HUES64 (cell line): ENCODE data around the gene SYCP1. TPM values are rescaled to one million over a fixed set of nuclear protein-coding genes. Genes with fewer than 3 reads are reported as not detected.
"Not testable (repeated sequence)": the region's sequence is repeated elsewhere in the genome, so short reads cannot be mapped to it uniquely, and the experiment has no call there.

ENCODE experiments used
- H3K27ac ChIP-seq: 2 replicates; pipeline ENCODE4 v1.7.0; 2013; ENCODE audit warnings: low read depth, low read length, inconsistent platforms
- H3K27me3 ChIP-seq: 2 replicates; pipeline ENCODE4 v1.6.1; 2013; ENCODE audit warnings: mild to moderate bottlenecking, low read length; ENCODE audit not compliant: insufficient read depth
- H3K36me3 ChIP-seq: 2 replicates; pipeline ENCODE4 v1.6.1; 2013; ENCODE audit warnings: mild to moderate bottlenecking, low read length; ENCODE audit not compliant: insufficient read depth
- H3K4me1 ChIP-seq: 2 replicates; pipeline ENCODE4 v1.6.1; 2013; ENCODE audit warnings: mild to moderate bottlenecking, low read length, moderate library complexity; ENCODE audit not compliant: insufficient read depth
- H3K4me3 ChIP-seq: 2 replicates; pipeline ENCODE4 v1.5.1; 2013; ENCODE audit warnings: mild to moderate bottlenecking, low read length, moderate library complexity
- H3K9ac ChIP-seq: 2 replicates; pipeline ENCODE4 v1.6.1; 2013; ENCODE audit warnings: mild to moderate bottlenecking, low read depth, low read length
- H3K9me3 ChIP-seq: 2 replicates; pipeline ENCODE4 v1.6.1; 2013; ENCODE audit warnings: low read depth, low read length; ENCODE audit not compliant: insufficient read depth
- WGBS: fragments of 150-250, 120-280 bp; methylation state at CpG from one replicate; pipeline ENCODE4 v1.1.7; 2013; ENCODE audit warnings: missing lambda C conversion rate; 5-methylcytosine and 5-hydroxymethylcytosine counted together
- polyA plus RNA-seq, 2 experiments: library from polyadenylated mRNA; stranded (reverse); fragments of 50-300 nt; gene quantifications; one replicate each; pipeline ENCODE4 v1.2.3, GENCODE V29; 2013

SYCP1 gene
- 0.50 TPM for polyA plus RNA-seq (2013, experiment 1 of 2)
- polyA plus RNA-seq (2013, experiment 2 of 2) = 0.82 TPM

- no peaks in the 10 kb centered on the region for H3K9me3 ChIP-seq
- H3K36me3 ChIP-seq = no peaks in the 10 kb centered on the region
- H3K4me3 ChIP-seq = no peak within 1 kb of the TSS
- no peak within 1 kb of the TSS for H3K27ac ChIP-seq
- 95% methylated on average over 40 of the region's 40 CpGs for WGBS
- peaks cover 13% of the 10 kb centered on the region for H3K27me3 ChIP-seq
- H3K4me1 ChIP-seq = no peaks in the 10 kb centered on the region
- H3K9ac ChIP-seq = no peak within 1 kb of the TSS; the same call in 1 of the 2 replicates
These were observed at the start of gene SYCP1 for GRCh38 chr1:114854693-114855320. TSS of gene SYCP1 (plus strand) at chr1:114854863. CDS start at chr1:114855465, 602 bp downstream.

GRCh38 chr1:114819869-114820268, 34.8 kb upstream of the SYCP1 start:
- 89% methylated on average over 2 of the region's 3 CpGs for whole genome bisulfite sequencing
- Histone ChIP-seq H3K27ac (no peak overlapping the region), H3K27me3 (no peaks in the 10 kb centered on the region), H3K9me3 (peaks cover 34% of the 10 kb centered on the region), H3K4me3 (no peak overlapping the region), H3K36me3 (no peaks in the 10 kb centered on the region), H3K4me1 (no peaks in the 10 kb centered on the region), H3K9ac (no peak overlapping the region)

- no peaks in the 10 kb centered on the region for H3K27me3 ChIP-seq
- no peak overlapping the region for H3K27ac ChIP-seq
- H3K4me1 ChIP-seq = no peaks in the 10 kb centered on the region
- WGBS = 100% methylated on average over 2 of the region's 2 CpGs
- no peaks in the 10 kb centered on the region for H3K36me3 ChIP-seq
- H3K9me3 ChIP-seq = peaks cover 39% of the 10 kb centered on the region
- H3K9ac ChIP-seq = no peak overlapping the region
- H3K4me3 ChIP-seq = no peak overlapping the region
These were observed 34.3 kb upstream of the SYCP1 start for GRCh38 chr1:114820392-114820791.

- peaks cover 46% of the 10 kb centered on the region for H3K9me3 ChIP-seq
- H3K36me3 ChIP-seq = no peaks in the 10 kb centered on the region
- H3K4me1 ChIP-seq = no peaks in the 10 kb centered on the region
- no peak overlapping the region for H3K27ac ChIP-seq
- H3K4me3 ChIP-seq = no peak overlapping the region
- no peaks in the 10 kb centered on the region for H3K27me3 ChIP-seq
- no peak overlapping the region for H3K9ac ChIP-seq
These were observed 32.7 kb upstream of the SYCP1 start for GRCh38 chr1:114821978-114822377.

GRCh38 chr1:114828251-114828650, 26.4 kb upstream of the SYCP1 start:
- H3K9me3 ChIP-seq = peaks cover 18% of the 10 kb centered on the region
- 0 out of 2 replicates have a peak, but pooled peaks cover 6% of the 10 kb centered on the region for H3K4me1 ChIP-seq
- no peak overlapping the region for H3K4me3 ChIP-seq
- 76% methylated on average over 5 of the region's 5 CpGs for WGBS
- H3K9ac ChIP-seq = no peak overlapping the region
- no peak overlapping the region for H3K27ac ChIP-seq
- H3K36me3 ChIP-seq = no peaks in the 10 kb centered on the region
- no peaks in the 10 kb centered on the region for H3K27me3 ChIP-seq

- not testable (repeated sequence) for H3K27ac ChIP-seq, H3K9ac ChIP-seq, H3K27me3 ChIP-seq, H3K36me3 ChIP-seq, H3K4me1 ChIP-seq, H3K4me3 ChIP-seq
- WGBS = 95% methylated on average over 1 of the region's 1 CpG
- peaks cover 11% of the 10 kb centered on the region; the same call in 1 of the 2 replicates for H3K9me3 ChIP-seq
These were observed 24.6 kb upstream of the SYCP1 start for GRCh38 chr1:114830075-114830474.

GRCh38 chr1:114831276-114831994, 23.2 kb upstream of the SYCP1 start:
- H3K9ac ChIP-seq = no peak overlapping the region
- no peaks in the 10 kb centered on the region for H3K36me3 ChIP-seq
- 85% methylated on average over 5 of the region's 5 CpGs for WGBS
- no peak overlapping the region for H3K27ac ChIP-seq
- 0 out of 2 replicates have a peak, but pooled peaks cover 6% of the 10 kb centered on the region for H3K4me1 ChIP-seq
- H3K4me3 ChIP-seq = no peak overlapping the region
- no peaks in the 10 kb centered on the region for H3K9me3 ChIP-seq
- H3K27me3 ChIP-seq = no peaks in the 10 kb centered on the region

GRCh38 chr1:114832057-114832456, 22.6 kb upstream of the SYCP1 start:
- H3K36me3 ChIP-seq = no peaks in the 10 kb centered on the region
- 0 out of 2 replicates have a peak, but pooled peaks cover 6% of the 10 kb centered on the region for H3K4me1 ChIP-seq
- H3K27ac ChIP-seq = no peak overlapping the region
- H3K9ac ChIP-seq = no peak overlapping the region
- H3K27me3 ChIP-seq = no peaks in the 10 kb centered on the region
- no peaks in the 10 kb centered on the region for H3K9me3 ChIP-seq
- no peak overlapping the region for H3K4me3 ChIP-seq
- 75% methylated on average over 4 of the region's 4 CpGs for WGBS

- Histone ChIP-seq H3K36me3 (no peaks in the 10 kb centered on the region), H3K9me3 (no peaks in the 10 kb centered on the region), H3K27ac (no peak overlapping the region), H3K27me3 (no peaks in the 10 kb centered on the region), H3K4me3 (no peak overlapping the region), H3K9ac (no peak overlapping the region), H3K4me1 (0 out of 2 replicates have a peak, but pooled peaks cover 6% of the 10 kb centered on the region)
- WGBS = 95% methylated on average over 4 of the region's 4 CpGs
These were observed 21.2 kb upstream of the SYCP1 start for GRCh38 chr1:114833421-114833820.

GRCh38 chr1:114844270-114844669, 10.4 kb upstream of the SYCP1 start:
- Histone ChIP-seq H3K27me3 (no peaks in the 10 kb centered on the region), H3K4me1 (no peaks in the 10 kb centered on the region), H3K9ac (no peak overlapping the region), H3K36me3 (no peaks in the 10 kb centered on the region), H3K4me3 (no peak overlapping the region), H3K9me3 (no peaks in the 10 kb centered on the region), H3K27ac (no peak overlapping the region)
- 94% methylated on average over 5 of the region's 5 CpGs for WGBS

- no peaks in the 10 kb centered on the region for H3K9me3 ChIP-seq
- no peak overlapping the region for H3K27ac ChIP-seq
- peaks cover 13% of the 10 kb centered on the region for H3K27me3 ChIP-seq
- WGBS = 94% methylated on average over 15 of the region's 15 CpGs
- no peaks in the 10 kb centered on the region for H3K36me3 ChIP-seq
- H3K4me3 ChIP-seq = no peak overlapping the region
- H3K9ac ChIP-seq = no peak overlapping the region
- no peaks in the 10 kb centered on the region for H3K4me1 ChIP-seq
These were observed 1.1 kb upstream of the SYCP1 start for GRCh38 chr1:114853584-114853983.
